ENCODE results near the gene BRME1. TPM values are rescaled to one million over a fixed set of nuclear protein-coding genes. Genes with fewer than 3 reads are reported as not detected.

Gene BRME1
- total and polyA plus RNA-seq, 5 donors from 2014 or later = 0.24 to 1.7 (median 0.58) TPM; not detected in 1

DNA sequence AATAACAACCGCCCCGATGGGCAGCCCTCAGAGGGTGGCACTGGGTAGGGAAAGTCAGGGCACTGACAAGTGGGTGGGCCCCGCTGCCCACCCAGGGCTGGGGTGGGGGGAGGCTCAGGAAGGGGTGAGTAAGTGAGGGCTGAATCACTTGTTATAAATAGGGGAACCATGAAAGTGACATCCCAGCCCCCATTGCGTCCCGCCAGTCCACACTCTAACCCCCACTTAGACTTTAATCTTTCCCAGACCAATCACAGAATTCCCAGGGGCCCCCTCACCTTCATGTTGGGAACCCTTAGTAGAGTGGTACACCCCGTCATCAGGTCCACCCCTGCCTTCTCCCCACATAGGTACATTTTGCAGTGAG is 66.0 kb downstream of the BRME1 start:
- DNase-seq (no peak), ATAC-seq (ENCODE audit: low read depth in 2 of 2) (peak in 1 of 2 donors; percentile 1)
- Histone ChIP-seq H3K4me3 (ENCODE audit: low read depth, low read length) (peak overlapping the region; percentile 91), H3K9me3 (ENCODE audit: control insufficient read depth in 2 of 2, low read length in 2 of 2) (no peaks in the 10 kb centered on the region), H3K27ac (ENCODE audit: insufficient read depth, low read length, poor library complexity, severe bottlenecking) (peak overlapping the region; percentile 99), H3K27me3 (ENCODE audit: control insufficient read depth, insufficient read depth, low read length) (no peaks in the 10 kb centered on the region), H3K4me1 (ENCODE audit: control insufficient read depth, insufficient read depth, low read length, poor library complexity, severe bottlenecking) (peaks cover 88% of the 10 kb centered on the region), H3K36me3 (ENCODE audit: control insufficient read depth, insufficient read depth, low read length) (peaks cover 5% of the 10 kb centered on the region)
- Mint-ChIP-seq H3K4me3 (peak overlapping the region; percentile 89 to 98 (median 93)), H3K36me3 (no peaks in the 10 kb centered on the region), H3K4me1 (peaks cover 6 to 86% (median 29%) of the 10 kb centered on the region in 4 donors), H3K27me3 (peaks cover 5% of the 10 kb centered on the region), H3K27ac (peak overlapping the region; percentile 67 to 98 (median 97)), H3K9me3 (peaks cover 0 to 5% (median 0%) of the 10 kb centered on the region in 7 donors)

DNA sequence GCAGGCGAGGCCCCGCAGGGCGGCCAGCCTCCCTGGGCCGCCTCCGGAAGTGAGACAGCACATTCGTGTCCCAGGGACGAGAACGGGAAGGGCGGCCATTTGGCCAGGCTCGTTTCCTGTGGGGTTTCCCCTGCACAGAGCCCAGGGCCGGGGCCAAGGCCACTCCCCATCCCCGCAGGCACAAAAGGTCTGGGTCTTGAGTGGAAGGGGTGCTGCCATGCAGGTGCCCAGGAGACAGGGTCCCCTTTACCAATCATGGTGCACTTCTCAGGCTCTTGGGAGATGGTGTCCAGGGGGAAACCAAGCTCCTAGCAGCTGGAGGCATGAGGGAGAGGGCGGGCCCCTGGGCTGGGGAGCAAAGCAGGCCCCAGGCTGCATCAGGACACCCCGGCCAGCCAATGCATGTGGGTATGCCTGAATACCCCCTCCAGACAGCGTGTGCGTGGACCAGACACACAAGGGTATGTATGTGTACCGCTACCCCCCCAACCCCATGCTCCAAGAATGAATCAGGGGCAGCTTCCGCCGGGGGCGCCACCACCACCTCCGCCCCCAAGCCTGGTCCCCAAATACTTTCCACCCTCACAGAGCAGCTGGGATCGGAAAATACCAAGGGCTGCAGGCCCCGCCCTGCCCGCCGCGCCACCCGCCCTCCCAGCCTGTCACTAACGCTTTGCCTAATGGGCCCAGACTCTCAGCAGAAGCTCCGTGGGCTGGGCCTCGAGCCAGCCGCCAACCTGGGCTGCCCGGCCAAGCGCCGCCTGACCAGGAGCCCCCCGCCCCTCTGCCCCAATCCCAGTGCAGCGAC is 66.6 kb downstream of the BRME1 start:
- H3K27ac Mint-ChIP-seq = peak overlapping the region; percentile 94 to 98 (median 97)
- DNase-seq = peak; percentile 70 to 83 (median 77)
- H3K9me3 Mint-ChIP-seq = peaks cover 0 to 5% (median 0%) of the 10 kb centered on the region in 7 donors
- Histone ChIP-seq H3K4me3 (ENCODE audit: low read depth, low read length) (peak overlapping the region; percentile 59), H3K27ac (ENCODE audit: insufficient read depth, low read length, poor library complexity, severe bottlenecking) (peak overlapping the region; percentile 99), H3K4me1 (ENCODE audit: control insufficient read depth, insufficient read depth, low read length, poor library complexity, severe bottlenecking) (peaks cover 84% of the 10 kb centered on the region), H3K36me3 (ENCODE audit: control insufficient read depth, insufficient read depth, low read length) (peaks cover 5% of the 10 kb centered on the region), H3K27me3 (ENCODE audit: control insufficient read depth, insufficient read depth, low read length) (no peaks in the 10 kb centered on the region), H3K9me3 (ENCODE audit: control insufficient read depth in 2 of 2, low read length in 2 of 2) (no peaks in the 10 kb centered on the region)
- peaks cover 6 to 86% (median 30%) of the 10 kb centered on the region in 4 donors for H3K4me1 Mint-ChIP-seq
- H3K36me3 Mint-ChIP-seq = no peaks in the 10 kb centered on the region
- ATAC-seq (ENCODE audit: low read depth in 2 of 2) = peak; percentile 27 to 31
- H3K4me3 Mint-ChIP-seq = peak overlapping the region; percentile 89 to 98 (median 93)
- H3K27me3 Mint-ChIP-seq = peaks cover 5% of the 10 kb centered on the region

DNA sequence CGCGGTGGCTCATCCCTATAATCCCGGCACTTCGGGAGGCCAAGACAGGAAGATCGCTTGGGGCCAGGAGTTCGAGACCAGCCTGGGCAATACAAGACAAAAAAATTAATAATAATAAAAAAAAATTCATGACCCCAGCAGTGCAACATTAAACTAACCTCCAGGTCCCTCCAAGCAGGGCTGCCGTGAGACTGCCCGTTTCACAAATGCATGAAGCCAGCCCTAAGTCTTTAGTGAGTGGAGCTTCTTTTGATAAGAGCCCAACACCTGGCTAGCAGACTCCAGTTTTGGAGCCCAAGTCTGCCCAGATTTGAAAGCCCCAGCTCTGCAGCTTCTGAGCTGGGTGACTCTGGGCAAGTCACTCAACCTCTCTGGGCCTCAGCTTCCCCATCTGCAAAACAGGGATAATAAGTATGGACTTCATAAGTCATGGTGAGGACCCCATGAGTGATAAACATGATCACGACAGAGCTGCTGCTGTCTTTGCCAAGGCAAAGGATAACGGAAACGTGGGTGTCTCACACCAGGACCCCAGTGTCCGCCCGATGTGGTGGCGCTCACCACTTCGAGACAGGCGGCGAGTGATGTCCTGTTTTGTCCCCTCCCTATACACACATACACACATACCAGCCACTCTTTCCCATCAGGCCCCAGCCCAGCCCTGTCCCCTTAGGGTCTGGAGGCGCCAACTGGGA is 67.3 kb downstream of the BRME1 start:
- peak overlapping the region; percentile 89 to 98 (median 93) for H3K4me3 Mint-ChIP-seq
- H3K36me3 ChIP-seq (ENCODE audit: control insufficient read depth, insufficient read depth, low read length) = peaks cover 9% of the 10 kb centered on the region
- H3K27ac Mint-ChIP-seq = peak overlapping the region; percentile 94 to 98 (median 97)
- peak overlapping the region; percentile 59 for H3K4me3 ChIP-seq (ENCODE audit: low read depth, low read length)
- no peaks in the 10 kb centered on the region for H3K36me3 Mint-ChIP-seq
- DNase-seq = peak in 2 of 3 donors; percentile 26 to 37
- H3K27ac ChIP-seq (ENCODE audit: insufficient read depth, low read length, poor library complexity, severe bottlenecking) = peak overlapping the region; percentile 99
- H3K4me1 ChIP-seq (ENCODE audit: control insufficient read depth, insufficient read depth, low read length, poor library complexity, severe bottlenecking) = peaks cover 84% of the 10 kb centered on the region
- no peak for ATAC-seq (ENCODE audit: low read depth in 2 of 2)
- H3K9me3 ChIP-seq (ENCODE audit: control insufficient read depth in 2 of 2, low read length in 2 of 2) = no peaks in the 10 kb centered on the region
- peaks cover 5% of the 10 kb centered on the region for H3K27me3 Mint-ChIP-seq
- peaks cover 0 to 5% (median 0%) of the 10 kb centered on the region in 7 donors for H3K9me3 Mint-ChIP-seq
- H3K4me1 Mint-ChIP-seq = peaks cover 6 to 84% (median 36%) of the 10 kb centered on the region in 4 donors
- no peaks in the 10 kb centered on the region for H3K27me3 ChIP-seq (ENCODE audit: control insufficient read depth, insufficient read depth, low read length)

DNA sequence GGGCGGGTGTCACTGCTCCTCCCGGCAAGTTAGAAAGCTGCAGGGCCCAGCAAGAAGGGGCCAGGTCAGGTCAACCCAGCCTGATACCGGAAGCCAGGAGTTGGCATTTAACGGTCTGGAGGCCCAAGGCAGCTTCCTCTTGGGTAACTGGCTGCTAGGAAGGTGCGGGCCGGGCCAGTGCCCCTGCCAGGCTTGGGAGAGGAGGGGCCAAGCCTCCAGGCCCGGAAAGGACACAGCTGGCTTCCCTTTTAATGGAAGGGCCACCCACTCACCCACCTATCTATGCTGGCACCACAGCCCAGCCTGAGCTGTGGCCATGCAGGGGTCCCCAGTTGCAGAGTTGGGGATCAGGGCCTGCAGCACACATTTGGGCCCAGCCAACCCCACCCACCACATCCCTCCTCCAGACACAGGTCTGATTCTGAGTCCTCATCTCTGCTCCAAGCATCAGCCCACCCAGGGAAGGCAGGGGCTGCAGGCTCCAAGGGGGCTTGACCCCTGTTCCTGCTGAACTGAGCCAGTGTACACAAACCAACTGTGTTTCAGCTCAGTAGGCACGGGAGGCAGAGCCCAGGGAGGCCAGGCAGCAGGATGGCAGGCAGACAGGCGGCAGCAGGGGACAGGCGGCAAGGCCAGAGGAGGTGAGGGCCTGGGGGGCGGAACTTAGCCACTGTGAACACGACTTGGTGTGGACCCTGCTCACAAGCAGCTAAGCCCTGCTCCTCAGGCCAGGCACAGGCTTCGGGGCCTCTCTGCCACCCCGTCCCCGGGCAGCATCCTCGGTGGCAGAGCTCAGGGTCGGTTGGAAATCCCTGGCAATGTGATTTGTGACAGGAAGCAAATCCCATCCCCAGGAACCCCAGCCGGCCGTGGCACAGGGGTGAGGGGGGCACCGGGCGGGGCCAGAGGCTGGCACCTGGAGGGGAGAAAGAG is 69.9 kb downstream of the BRME1 start:
- Mint-ChIP-seq H3K4me1 (peaks cover 6 to 75% (median 38%) of the 10 kb centered on the region in 4 donors), H3K4me3 (peak overlapping the region; percentile 81 to 92 (median 88)), H3K27me3 (peaks cover 5% of the 10 kb centered on the region), H3K36me3 (no peaks in the 10 kb centered on the region), H3K27ac (peak overlapping the region; percentile 97 to 99 (median 98)), H3K9me3 (peaks cover 0 to 2% (median 0%) of the 10 kb centered on the region in 7 donors)
- no peak for ATAC-seq (ENCODE audit: low read depth in 2 of 2)
- H3K4me3 ChIP-seq (ENCODE audit: low read depth, low read length) = no peak overlapping the region
- no peaks in the 10 kb centered on the region for H3K27me3 ChIP-seq (ENCODE audit: control insufficient read depth, insufficient read depth, low read length)
- H3K9me3 ChIP-seq (ENCODE audit: control insufficient read depth in 2 of 2, low read length in 2 of 2) = no peaks in the 10 kb centered on the region
- H3K4me1 ChIP-seq (ENCODE audit: control insufficient read depth, insufficient read depth, low read length, poor library complexity, severe bottlenecking) = peaks cover 74% of the 10 kb centered on the region
- DNase-seq = peak in 1 of 3 donors; percentile 25
- peak overlapping the region; percentile 99 for H3K27ac ChIP-seq (ENCODE audit: insufficient read depth, low read length, poor library complexity, severe bottlenecking)
- peaks cover 9% of the 10 kb centered on the region for H3K36me3 ChIP-seq (ENCODE audit: control insufficient read depth, insufficient read depth, low read length)

- Mint-ChIP-seq H3K36me3 (no peaks in the 10 kb centered on the region), H3K4me3 (peak overlapping the region; percentile 83 to 90 (median 89)), H3K27me3 (peaks cover 5% of the 10 kb centered on the region), H3K4me1 (peaks cover 6 to 60% (median 33%) of the 10 kb centered on the region in 4 donors), H3K27ac (peak overlapping the region; percentile 94 to 99 (median 97)), H3K9me3 (peaks cover 0 to 2% (median 0%) of the 10 kb centered on the region in 7 donors)
- Histone ChIP-seq H3K4me3 (ENCODE audit: low read depth, low read length) (peak overlapping the region; percentile 68), H3K36me3 (ENCODE audit: control insufficient read depth, insufficient read depth, low read length) (peaks cover 9% of the 10 kb centered on the region), H3K27ac (ENCODE audit: insufficient read depth, low read length, poor library complexity, severe bottlenecking) (peak overlapping the region; percentile 81), H3K27me3 (ENCODE audit: control insufficient read depth, insufficient read depth, low read length) (no peaks in the 10 kb centered on the region), H3K9me3 (ENCODE audit: control insufficient read depth in 2 of 2, low read length in 2 of 2) (no peaks in the 10 kb centered on the region), H3K4me1 (ENCODE audit: control insufficient read depth, insufficient read depth, low read length, poor library complexity, severe bottlenecking) (peaks cover 58% of the 10 kb centered on the region)
- DNase-seq = no peak
- ATAC-seq (ENCODE audit: low read depth in 2 of 2) = no peak
Observed at GRCh38 chr19:13834244-13835069, 71.5 kb downstream of the BRME1 start.

- peaks cover 4 to 53% (median 30%) of the 10 kb centered on the region in 4 donors for H3K4me1 Mint-ChIP-seq
- peak overlapping the region; percentile 83 to 94 (median 90) for H3K4me3 Mint-ChIP-seq
- no peaks in the 10 kb centered on the region for H3K27me3 ChIP-seq (ENCODE audit: control insufficient read depth, insufficient read depth, low read length)
- peaks cover 3% of the 10 kb centered on the region for H3K27me3 Mint-ChIP-seq
- H3K36me3 Mint-ChIP-seq = no peaks in the 10 kb centered on the region
- peak; percentile 87 to 92 (median 90) for DNase-seq
- ATAC-seq (ENCODE audit: low read depth in 2 of 2) = peak; percentile 72
- H3K27ac Mint-ChIP-seq = peak overlapping the region; percentile 94 to 99 (median 97)
- peaks cover 0 to 2% (median 0%) of the 10 kb centered on the region in 7 donors for H3K9me3 Mint-ChIP-seq
- H3K9me3 ChIP-seq (ENCODE audit: control insufficient read depth in 2 of 2, low read length in 2 of 2) = no peaks in the 10 kb centered on the region
- H3K4me3 ChIP-seq (ENCODE audit: low read depth, low read length) = peak overlapping the region; percentile 68
- peak overlapping the region; percentile 81 for H3K27ac ChIP-seq (ENCODE audit: insufficient read depth, low read length, poor library complexity, severe bottlenecking)
- H3K36me3 ChIP-seq (ENCODE audit: control insufficient read depth, insufficient read depth, low read length) = peaks cover 9% of the 10 kb centered on the region
- H3K4me1 ChIP-seq (ENCODE audit: control insufficient read depth, insufficient read depth, low read length, poor library complexity, severe bottlenecking) = peaks cover 49% of the 10 kb centered on the region
Observed at GRCh38 chr19:13833330-13834243, 72.3 kb downstream of the BRME1 start.
